Pancreas (tissue), 10 donors: ENCODE data around the gene C9. TPM values are rescaled to one million over a fixed set of nuclear protein-coding genes. Genes with fewer than 3 reads are reported as not detected.

Experiments used
- ATAC-seq, 4 donors: fragments of 200-7000 bp; cut with Tn5 transposase; one replicate each; pipeline versions ENCODE4 v1.8.0 to v1.9.1; 2020; ENCODE audit warnings: mild to moderate bottlenecking in 4 of 4, moderate library complexity in 4 of 4
- DNase-seq, 6 donors: peaks; one replicate each; pipeline ENCODE4 v3.0.0-alpha.2; 2020
- FAIRE-seq: peaks from 2 replicates; lab custom pipeline; 2012; peaks lifted over from hg19 to GRCh38; lab: Jason Lieb, UNC
- H3K27ac ChIP-seq, 4 donors: fragments of 200-600 bp; sonication (generic); 1 replicate in 3 of 4; 2 replicates in 1 of 4; pipeline versions ENCODE4 v1.5.0 to v1.8.0; 2020
- H3K27me3 ChIP-seq, 4 donors: fragments of 200-600 bp; one replicate each; pipeline ENCODE4 v1.8.0; 2021
- H3K36me3 ChIP-seq, 3 donors: fragments of 200-600 bp; sonication (generic) in 1 of 3; one replicate each; pipeline versions ENCODE4 v1.5.0 to v1.8.0; 2020 to 2021
- H3K4me1 ChIP-seq, 3 donors: fragments of 200-600 bp; one replicate each; pipeline ENCODE4 v1.8.0; 2021
- H3K4me3 ChIP-seq, 4 donors: fragments of 200-600 bp; sonication (generic) in 2 of 4; one replicate each; pipeline versions ENCODE4 v1.5.0 to v1.8.0; 2020 to 2021
- H3K9me3 ChIP-seq, 4 donors: fragments of 200-600 bp; one replicate each; pipeline ENCODE4 v1.8.0; 2021
- WGBS, 2 donors: extraction: QIAGEN DNeasy Blood & Tissue Kit; methylation state at CpG; one replicate each; pipeline ENCODE4 v1.1.7; 2013; 5-methylcytosine and 5-hydroxymethylcytosine counted together
- intact Hi-C, 3 donors: fragments of 100-400 bp; cut with DNase I; formaldehyde crosslinking; loops; one replicate each; pipeline versions ENCODE4 v1.11.1 to v1.14.2; 2022
- polyA plus RNA-seq, 2 donors: library from polyadenylated mRNA; stranded (reverse); fragments of 200-250 nt; gene quantifications; one replicate each; pipeline ENCODE4 v1.2.3, GENCODE V29; 2013
- total RNA-seq, 6 donors: library from RNA; stranded (reverse); fragmentation: NEBNext Ultra II Directional in 4 of 6; extraction: Animal tissue kit (Norgen Biotek cat#: 25700) in 4 of 6; gene quantifications; one replicate each; pipeline versions ENCODE4 v1.2.1 to v1.2.4, GENCODE V29; 2021 to 2023
- TF ChIP-seq, protein P1 (sequence below), 4 donors: fragments of 200-600 bp; sonication (generic) in 3 of 4; IDR thresholded peaks; one replicate each; pipeline versions ENCODE4 v1.5.0 to v1.8.0; 2021; ENCODE audit warnings: antibody characterized with exemption in 4 of 4
- donor health status: healthy with polysubstance abuse.
- donor health status: DM: no; HTN: no; CAD: no; lungs with moderate emphysema.
- donor health status: DM: no; HTN: no; CAD: no.
- donor health status: control.
- donor health status: control.
- donor health status: Bipolar disorder and iron deficiency.
- donor health status: DM: yes; HTN: yes; CAD: no.
- donor health status: DM: no; HTN: no; CAD: no.
- donor health status: DM: no; HTN: no; CAD: no.
- donor health status: DM: yes; HTN: yes; CAD: no.

The C9 gene
- total and polyA plus RNA-seq, 8 donors, result 0.82 TPM; not detected in 7

DNA sequence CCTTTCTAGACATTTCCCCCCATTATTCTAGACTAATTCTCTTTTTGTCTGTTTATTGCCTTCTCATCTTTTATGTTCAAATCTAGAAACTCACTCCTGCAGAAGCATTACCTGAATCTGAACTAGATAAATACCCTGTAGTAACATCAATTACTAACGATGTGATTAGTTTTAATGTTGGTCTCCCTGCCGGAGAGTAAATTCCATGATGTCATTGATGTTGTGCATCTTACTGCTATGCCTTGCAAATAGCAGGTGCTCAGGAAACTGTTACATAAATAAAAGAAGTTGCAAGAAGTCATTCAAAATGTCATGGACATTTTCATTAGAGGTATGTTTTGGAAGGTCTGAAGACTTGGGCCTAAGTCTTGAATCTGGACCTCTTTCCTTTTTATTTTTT lies 23.0 kb upstream of the C9 start:
- DNase-seq (no peak), FAIRE-seq (no peak), ATAC-seq (no peak)
- Histone ChIP-seq H3K9me3 (no peaks in the 10 kb centered on the region), H3K36me3 (peaks cover 0 to 25% (median 0%) of the 10 kb centered on the region in 3 donors), H3K4me3 (no peak overlapping the region), H3K27me3 (no peaks in the 10 kb centered on the region), H3K4me1 (no peaks in the 10 kb centered on the region), H3K27ac (no peak overlapping the region)
- intact Hi-C loops, result no loop called here
- WGBS, 2 donors, result 81 to 84% methylated on average over 2 of the region's 2 CpGs
- TF ChIP-seq, protein P1, sequence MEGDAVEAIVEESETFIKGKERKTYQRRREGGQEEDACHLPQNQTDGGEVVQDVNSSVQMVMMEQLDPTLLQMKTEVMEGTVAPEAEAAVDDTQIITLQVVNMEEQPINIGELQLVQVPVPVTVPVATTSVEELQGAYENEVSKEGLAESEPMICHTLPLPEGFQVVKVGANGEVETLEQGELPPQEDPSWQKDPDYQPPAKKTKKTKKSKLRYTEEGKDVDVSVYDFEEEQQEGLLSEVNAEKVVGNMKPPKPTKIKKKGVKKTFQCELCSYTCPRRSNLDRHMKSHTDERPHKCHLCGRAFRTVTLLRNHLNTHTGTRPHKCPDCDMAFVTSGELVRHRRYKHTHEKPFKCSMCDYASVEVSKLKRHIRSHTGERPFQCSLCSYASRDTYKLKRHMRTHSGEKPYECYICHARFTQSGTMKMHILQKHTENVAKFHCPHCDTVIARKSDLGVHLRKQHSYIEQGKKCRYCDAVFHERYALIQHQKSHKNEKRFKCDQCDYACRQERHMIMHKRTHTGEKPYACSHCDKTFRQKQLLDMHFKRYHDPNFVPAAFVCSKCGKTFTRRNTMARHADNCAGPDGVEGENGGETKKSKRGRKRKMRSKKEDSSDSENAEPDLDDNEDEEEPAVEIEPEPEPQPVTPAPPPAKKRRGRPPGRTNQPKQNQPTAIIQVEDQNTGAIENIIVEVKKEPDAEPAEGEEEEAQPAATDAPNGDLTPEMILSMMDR (IDR thresholded peaks at IDR 0.05), result no peak

GRCh38 chr5:39384271-39384670 lies 20.0 kb upstream of the C9 start:
- ATAC-seq (no peak), FAIRE-seq (no peak), DNase-seq (no peak)
- peaks cover 0 to 8% (median 0%) of the 10 kb centered on the region in 3 donors for H3K36me3 ChIP-seq
- no peaks in the 10 kb centered on the region for H3K9me3 ChIP-seq
- H3K27ac ChIP-seq, result no peak overlapping the region
- H3K27me3 ChIP-seq, result no peaks in the 10 kb centered on the region
- TF ChIP-seq, protein P1 (IDR thresholded peaks at IDR 0.05), result no peak
- WGBS, 2 donors, result 77 to 92% methylated on average over 1 of the region's 1 CpG
- H3K4me1 ChIP-seq, result no peaks in the 10 kb centered on the region
- intact Hi-C loops, result no loop called here
- H3K4me3 ChIP-seq, result no peak overlapping the region

- FAIRE-seq, result no peak
- ATAC-seq, result no peak
- 62 to 68% methylated on average over 3 of the region's 3 CpGs for WGBS, 2 donors
- no peak for DNase-seq
- H3K27me3 ChIP-seq, result no peaks in the 10 kb centered on the region
- no peaks in the 10 kb centered on the region for H3K4me1 ChIP-seq
- TF ChIP-seq, protein P1 (IDR thresholded peaks at IDR 0.05), result no peak
- intact Hi-C loops, result no loop called here
- H3K27ac ChIP-seq, result no peak overlapping the region
- no peak overlapping the region for H3K4me3 ChIP-seq
- no peaks in the 10 kb centered on the region for H3K36me3 ChIP-seq
- no peaks in the 10 kb centered on the region for H3K9me3 ChIP-seq
These were observed 17.1 kb upstream of the C9 start for GRCh38 chr5:39381376-39381775.

GRCh38 chr5:39379693-39380092 lies 15.4 kb upstream of the C9 start:
- FAIRE-seq (no peak), DNase-seq (no peak), ATAC-seq (no peak)
- 54 to 76% methylated on average over 3 of the region's 3 CpGs for WGBS, 2 donors
- H3K4me3 ChIP-seq, result no peak overlapping the region
- no peak overlapping the region for H3K27ac ChIP-seq
- no peaks in the 10 kb centered on the region for H3K27me3 ChIP-seq
- no peaks in the 10 kb centered on the region for H3K9me3 ChIP-seq
- TF ChIP-seq, protein P1 (IDR thresholded peaks at IDR 0.05), result no peak
- H3K4me1 ChIP-seq, result no peaks in the 10 kb centered on the region
- no peaks in the 10 kb centered on the region for H3K36me3 ChIP-seq
- intact Hi-C loops, result loop anchor here in 2 of 3 donors (5.0 kb wide), 1 partner anchor 168 kb away; no protein-coding TSS in a partner anchor

- intact Hi-C loops, result loop anchor here in 2 of 3 donors (5.0 kb wide), 1 partner anchor 170 kb away; no protein-coding TSS in a partner anchor
- no peak overlapping the region for H3K4me3 ChIP-seq
- DNase-seq (no peak), FAIRE-seq (no peak), ATAC-seq (no peak)
- no peaks in the 10 kb centered on the region for H3K9me3 ChIP-seq
- 38 to 46% methylated on average over 2 of the region's 2 CpGs for WGBS, 2 donors
- H3K27me3 ChIP-seq, result no peaks in the 10 kb centered on the region
- TF ChIP-seq, protein P1 (IDR thresholded peaks at IDR 0.05), result no peak
- H3K36me3 ChIP-seq, result no peaks in the 10 kb centered on the region
- no peak overlapping the region for H3K27ac ChIP-seq
- no peaks in the 10 kb centered on the region for H3K4me1 ChIP-seq
These were observed 13.3 kb upstream of the C9 start for GRCh38 chr5:39377613-39378012.
